Urinary bladder (tissue), 4 donors: ENCODE measurements around the gene RHBDL3. TPM values are rescaled to one million over a fixed set of nuclear protein-coding genes. Genes with fewer than 3 reads are reported as not detected.

Source experiments
- DNase-seq: peaks from one replicate; pipeline ENCODE4 v3.0.0-alpha.2; 2015; ENCODE audit errors: extremely low spot score
- H3K27ac ChIP-seq: one replicate; pipeline ENCODE4 v1.5.1; 2013; ENCODE audit warnings: low read depth, mild to moderate bottlenecking, moderate library complexity
- H3K36me3 ChIP-seq: one replicate; pipeline ENCODE4 v1.6.1; 2013; ENCODE audit warnings: mild to moderate bottlenecking, moderate library complexity; ENCODE audit not compliant: insufficient read depth
- H3K4me1 ChIP-seq: one replicate; pipeline ENCODE4 v1.6.1; 2013; ENCODE audit warnings: mild to moderate bottlenecking, moderate library complexity; ENCODE audit not compliant: insufficient read depth
- H3K4me3 ChIP-seq: one replicate; pipeline ENCODE4 v1.5.1; 2013; ENCODE audit warnings: low read depth, low read length
- WGBS: extraction: QIAGEN DNeasy Blood & Tissue Kit; methylation state at CpG from one replicate; pipeline ENCODE4 v1.1.7; 2013; 5-methylcytosine and 5-hydroxymethylcytosine counted together
- polyA plus RNA-seq: library from polyadenylated mRNA; stranded (reverse); fragments of 200-250 nt; gene quantifications from one replicate; pipeline ENCODE4 v1.2.3, GENCODE V29; 2013
- total RNA-seq: library from RNA; depleted of rRNA; stranded (reverse); fragments of >200 nt; gene quantifications from one replicate; pipeline ENCODE4 v1.2.3, GENCODE V29; 2014
- donor health status: healthy with polysubstance abuse.
- donor health status: healthy.

Gene RHBDL3, protein sequence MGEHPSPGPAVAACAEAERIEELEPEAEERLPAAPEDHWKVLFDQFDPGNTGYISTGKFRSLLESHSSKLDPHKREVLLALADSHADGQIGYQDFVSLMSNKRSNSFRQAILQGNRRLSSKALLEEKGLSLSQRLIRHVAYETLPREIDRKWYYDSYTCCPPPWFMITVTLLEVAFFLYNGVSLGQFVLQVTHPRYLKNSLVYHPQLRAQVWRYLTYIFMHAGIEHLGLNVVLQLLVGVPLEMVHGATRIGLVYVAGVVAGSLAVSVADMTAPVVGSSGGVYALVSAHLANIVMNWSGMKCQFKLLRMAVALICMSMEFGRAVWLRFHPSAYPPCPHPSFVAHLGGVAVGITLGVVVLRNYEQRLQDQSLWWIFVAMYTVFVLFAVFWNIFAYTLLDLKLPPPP
- total RNA-seq (1.9 TPM), polyA plus RNA-seq (1.9 TPM)

- H3K36me3 ChIP-seq = no peaks in the 10 kb centered on the region
- 2% methylated on average over 68 of the region's 68 CpGs for WGBS
- H3K4me3 ChIP-seq = peak within 1 kb of the TSS; percentile 71
- DNase-seq = no peak
- peaks cover 2% of the 10 kb centered on the region for H3K4me1 ChIP-seq
- H3K27ac ChIP-seq = peak within 1 kb of the TSS; percentile 34
Measured at GRCh38 chr17:32265192-32265923, at the start of gene RHBDL3. Gene RHBDL3, plus strand, starts transcription at chr17:32265832. Its CDS starts 358 bp downstream, at chr17:32266190.

GRCh38 chr17:32222621-32223020 is 43.0 kb upstream of the RHBDL3 start:
- Histone ChIP-seq H3K36me3 (no peaks in the 10 kb centered on the region), H3K4me1 (no peaks in the 10 kb centered on the region), H3K4me3 (no peak overlapping the region), H3K27ac (no peak overlapping the region)
- WGBS = 75% methylated on average over 3 of the region's 3 CpGs
- no peak for DNase-seq

DNA sequence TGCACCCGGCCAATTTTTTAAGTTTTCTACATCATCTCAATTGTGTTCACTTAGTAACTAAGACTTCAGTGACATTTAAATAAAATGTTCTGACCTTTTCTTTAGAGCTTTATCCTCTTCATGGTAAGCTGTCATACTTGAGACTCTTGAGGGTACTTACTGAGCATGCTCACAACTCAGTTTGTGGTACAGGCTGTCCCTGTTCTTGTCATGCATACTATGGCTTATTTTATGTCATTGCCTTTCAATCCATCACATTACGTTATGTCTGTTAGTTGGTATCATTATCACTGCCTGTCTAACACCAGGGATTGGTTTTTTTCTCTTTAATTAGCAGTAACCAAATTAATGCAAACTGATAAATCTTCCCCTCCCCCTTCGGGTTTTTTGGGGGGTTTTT is 41.9 kb upstream of the RHBDL3 start:
- DNase-seq = no peak
- Histone ChIP-seq H3K36me3 (no peaks in the 10 kb centered on the region), H3K4me3 (no peak overlapping the region), H3K4me1 (no peaks in the 10 kb centered on the region), H3K27ac (no peak overlapping the region)
- WGBS = 88% methylated on average over 3 of the region's 3 CpGs

DNA sequence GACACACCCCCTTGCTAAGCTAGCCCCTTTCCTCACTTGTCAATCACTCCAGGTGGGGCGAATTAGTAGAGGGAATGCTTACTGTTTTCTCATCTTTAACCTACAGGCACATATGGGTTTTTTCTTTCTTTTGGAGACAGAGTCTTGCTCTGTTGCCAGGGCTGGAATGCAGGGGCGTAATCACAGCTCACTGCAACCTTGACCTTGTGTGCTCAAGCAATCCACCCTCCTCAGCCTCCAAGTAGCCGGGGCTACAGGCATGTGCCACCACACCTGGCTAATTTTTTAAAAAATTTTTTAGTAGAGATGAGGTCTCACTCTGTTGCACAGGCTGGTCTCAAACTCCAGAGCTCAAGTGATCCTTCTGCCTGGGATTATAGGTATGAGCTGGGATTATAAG is 38.7 kb upstream of the RHBDL3 start:
- DNase-seq = no peak
- Histone ChIP-seq H3K36me3 (no peaks in the 10 kb centered on the region), H3K27ac (no peak overlapping the region), H3K4me1 (no peaks in the 10 kb centered on the region), H3K4me3 (no peak overlapping the region)
- 74% methylated on average over 3 of the region's 3 CpGs for WGBS

- 64% methylated on average over 9 of the region's 9 CpGs for WGBS
- no peak overlapping the region for H3K4me3 ChIP-seq
- H3K27ac ChIP-seq = no peak overlapping the region
- no peaks in the 10 kb centered on the region for H3K36me3 ChIP-seq
- no peak for DNase-seq
- no peaks in the 10 kb centered on the region for H3K4me1 ChIP-seq
Measured at GRCh38 chr17:32227910-32228309, 37.7 kb upstream of the RHBDL3 start.

- H3K4me1 ChIP-seq = no peaks in the 10 kb centered on the region
- 68% methylated on average over 2 of the region's 2 CpGs for WGBS
Measured at GRCh38 chr17:32235588-32235987, 30.0 kb upstream of the RHBDL3 start.

GRCh38 chr17:32239456-32239855 is 26.2 kb upstream of the RHBDL3 start:
- H3K4me3 ChIP-seq = no peak overlapping the region
- H3K4me1 ChIP-seq = no peaks in the 10 kb centered on the region
- WGBS = 77% methylated on average over 2 of the region's 2 CpGs
- no peak overlapping the region for H3K27ac ChIP-seq
- DNase-seq = no peak
- no peaks in the 10 kb centered on the region for H3K36me3 ChIP-seq

More at GRCh38 chr17:32235588-32235987, 30.0 kb upstream of the RHBDL3 start:
- no peaks in the 10 kb centered on the region for H3K36me3 ChIP-seq
- H3K27ac ChIP-seq = no peak overlapping the region
- no peak overlapping the region for H3K4me3 ChIP-seq
- DNase-seq = no peak

DNA sequence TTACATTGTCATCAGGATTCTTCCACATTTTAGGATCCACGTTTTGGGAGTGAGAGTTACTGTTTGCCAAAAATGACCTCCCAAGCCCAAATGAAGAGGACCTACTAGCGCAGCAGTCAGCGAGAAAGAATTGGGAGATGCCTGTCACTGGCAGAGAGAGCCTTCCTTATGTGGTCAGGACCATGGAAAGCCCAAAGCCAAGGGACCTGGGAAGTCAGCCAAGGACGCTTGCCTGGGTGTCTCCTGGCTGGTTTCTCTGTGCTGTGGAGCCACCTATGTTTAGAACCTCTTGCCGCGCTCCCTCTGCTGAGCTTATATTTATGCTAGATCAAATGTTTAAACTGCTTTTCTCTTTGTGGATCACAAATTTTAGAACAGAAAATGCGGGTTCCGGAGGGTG is 24.9 kb upstream of the RHBDL3 start:
- 60% methylated on average over 8 of the region's 8 CpGs for WGBS
- Histone ChIP-seq H3K27ac (no peak overlapping the region), H3K4me1 (no peaks in the 10 kb centered on the region), H3K4me3 (no peak overlapping the region), H3K36me3 (no peaks in the 10 kb centered on the region)
- DNase-seq = no peak

GRCh38 chr17:32241640-32242039 is 24.0 kb upstream of the RHBDL3 start:
- 79% methylated on average over 1 of the region's 1 CpG for WGBS
- Histone ChIP-seq H3K27ac (no peak overlapping the region), H3K36me3 (no peaks in the 10 kb centered on the region), H3K4me3 (no peak overlapping the region), H3K4me1 (no peaks in the 10 kb centered on the region)
- no peak for DNase-seq

DNA sequence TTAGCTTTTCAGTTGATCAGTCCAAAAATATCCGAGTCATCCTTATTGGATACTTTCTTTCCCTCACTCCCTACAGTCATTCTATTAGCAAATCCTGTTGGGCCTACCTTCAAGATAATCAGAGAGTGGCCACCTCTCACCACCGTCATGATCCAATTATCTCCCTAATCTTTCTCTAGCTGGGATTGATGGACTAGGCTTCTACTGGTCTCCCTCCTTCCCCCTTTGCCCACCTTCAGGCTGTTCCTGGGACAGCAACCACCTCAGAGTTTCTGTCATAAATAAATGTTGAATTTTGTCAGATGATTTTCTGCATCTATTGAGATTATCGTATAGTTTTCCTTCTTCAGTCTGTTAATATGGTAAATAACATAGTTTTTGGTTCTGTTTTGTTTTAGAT is 16.2 kb upstream of the RHBDL3 start:
- 81% methylated on average over 3 of the region's 3 CpGs for WGBS
- no peak overlapping the region for H3K27ac ChIP-seq
- no peaks in the 10 kb centered on the region for H3K4me1 ChIP-seq

GRCh38 chr17:32253117-32253611 is 12.5 kb upstream of the RHBDL3 start:
- Histone ChIP-seq H3K36me3 (no peaks in the 10 kb centered on the region), H3K4me3 (no peak overlapping the region), H3K4me1 (no peaks in the 10 kb centered on the region), H3K27ac (no peak overlapping the region)
- no peak for DNase-seq
- 62% methylated on average over 12 of the region's 12 CpGs for WGBS

More for the DNA sequence above, 16.2 kb upstream of the RHBDL3 start:
- H3K36me3 ChIP-seq = no peaks in the 10 kb centered on the region
- H3K4me3 ChIP-seq = no peak overlapping the region
- no peak for DNase-seq

DNA sequence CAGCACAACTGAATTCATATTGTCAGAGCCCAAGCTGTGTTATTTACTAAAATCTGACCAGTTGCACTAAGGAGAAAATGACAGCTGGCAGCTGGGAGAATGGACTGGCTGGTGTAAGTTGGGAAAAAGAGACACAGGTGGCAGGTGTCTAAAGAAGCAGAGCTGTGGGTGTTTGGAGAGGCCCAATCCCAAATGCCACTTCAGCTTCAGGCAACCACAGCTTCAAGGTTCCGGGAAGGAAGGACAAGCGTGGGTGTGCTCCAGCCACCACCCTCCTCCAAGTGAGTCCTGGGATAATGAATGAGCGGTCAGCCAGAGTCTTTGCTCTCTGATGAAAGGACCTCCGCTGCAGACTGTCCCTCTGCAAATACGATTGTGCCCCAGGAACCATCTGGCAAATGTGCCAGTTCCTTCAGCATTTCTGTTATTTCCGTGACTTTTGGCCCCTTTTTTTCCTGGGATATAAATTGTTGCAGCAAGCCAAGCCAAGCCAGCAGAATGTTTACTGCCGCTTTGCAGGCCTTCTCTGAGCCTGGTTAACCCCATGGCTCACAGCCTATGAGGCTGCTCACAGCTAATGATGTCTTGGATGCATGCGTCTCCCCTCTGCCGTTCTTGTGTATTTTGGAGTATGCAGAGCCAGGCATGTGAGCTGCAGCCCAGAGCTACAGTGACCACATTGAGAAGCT is 9.5 kb upstream of the RHBDL3 start:
- H3K4me3 ChIP-seq = no peak overlapping the region
- H3K4me1 ChIP-seq = no peaks in the 10 kb centered on the region
- 41% methylated on average over 9 of the region's 9 CpGs for WGBS
- H3K36me3 ChIP-seq = no peaks in the 10 kb centered on the region
- H3K27ac ChIP-seq = no peak overlapping the region
- no peak for DNase-seq

DNA sequence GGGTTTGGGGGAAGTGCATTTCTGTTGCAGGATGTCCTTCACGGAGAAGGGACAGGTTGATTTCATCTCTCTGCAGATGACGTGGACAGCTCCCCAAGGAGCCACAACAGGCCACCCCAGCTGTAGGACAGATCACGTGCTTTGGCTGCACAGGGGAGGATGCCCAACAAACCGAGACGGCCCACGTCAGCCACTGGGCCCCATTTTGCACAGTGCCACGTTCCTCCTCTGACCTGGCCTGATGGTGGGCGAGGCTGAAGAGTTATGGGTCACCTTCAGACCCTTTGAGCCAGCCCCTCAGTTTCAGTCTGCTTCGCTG is 9.0 kb upstream of the RHBDL3 start:
- H3K36me3 ChIP-seq = no peaks in the 10 kb centered on the region
- H3K4me3 ChIP-seq = no peak overlapping the region
- H3K27ac ChIP-seq = no peak overlapping the region
- WGBS = 65% methylated on average over 9 of the region's 9 CpGs
- DNase-seq = no peak
- no peaks in the 10 kb centered on the region for H3K4me1 ChIP-seq
